NCI-H2081 (cell line): ENCODE measurements around the gene DCXR.

Experiments
- DNase-seq, 2 experiments: peaks; one replicate each; lab custom pipeline; 2025; lab: John Stamatoyannopoulos, UW

DCXR gene

DNA sequence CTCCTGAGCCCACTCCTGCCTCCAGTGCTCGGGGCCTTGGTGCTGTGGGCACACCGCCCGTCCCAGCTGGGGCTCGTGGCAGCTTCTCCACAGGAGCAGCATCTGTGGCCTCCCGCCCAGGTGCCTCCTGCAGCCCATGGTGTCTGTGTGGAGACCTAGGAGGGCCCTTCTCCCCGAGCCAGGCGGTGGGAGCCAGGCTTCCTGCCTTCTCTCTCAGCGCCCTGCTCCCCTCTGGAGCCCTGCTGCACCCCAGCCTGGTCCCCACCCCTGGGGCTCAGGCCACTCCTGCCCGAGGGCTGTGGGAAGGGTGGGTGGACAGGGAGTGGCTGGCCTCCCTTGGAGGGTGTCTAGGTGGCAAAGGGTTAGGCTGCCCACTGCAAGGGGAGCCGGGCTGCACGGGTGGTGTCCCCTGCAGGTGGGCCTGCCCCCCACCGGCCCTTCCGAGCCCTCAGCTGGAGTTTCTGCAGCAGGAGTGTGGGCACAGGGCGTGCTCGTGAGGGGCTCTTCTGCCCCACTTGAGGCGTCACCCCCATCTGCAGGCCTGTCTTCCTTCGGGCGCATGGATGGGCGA lies 25.8 kb downstream of the DCXR start:
- no peak for DNase-seq

DNA sequence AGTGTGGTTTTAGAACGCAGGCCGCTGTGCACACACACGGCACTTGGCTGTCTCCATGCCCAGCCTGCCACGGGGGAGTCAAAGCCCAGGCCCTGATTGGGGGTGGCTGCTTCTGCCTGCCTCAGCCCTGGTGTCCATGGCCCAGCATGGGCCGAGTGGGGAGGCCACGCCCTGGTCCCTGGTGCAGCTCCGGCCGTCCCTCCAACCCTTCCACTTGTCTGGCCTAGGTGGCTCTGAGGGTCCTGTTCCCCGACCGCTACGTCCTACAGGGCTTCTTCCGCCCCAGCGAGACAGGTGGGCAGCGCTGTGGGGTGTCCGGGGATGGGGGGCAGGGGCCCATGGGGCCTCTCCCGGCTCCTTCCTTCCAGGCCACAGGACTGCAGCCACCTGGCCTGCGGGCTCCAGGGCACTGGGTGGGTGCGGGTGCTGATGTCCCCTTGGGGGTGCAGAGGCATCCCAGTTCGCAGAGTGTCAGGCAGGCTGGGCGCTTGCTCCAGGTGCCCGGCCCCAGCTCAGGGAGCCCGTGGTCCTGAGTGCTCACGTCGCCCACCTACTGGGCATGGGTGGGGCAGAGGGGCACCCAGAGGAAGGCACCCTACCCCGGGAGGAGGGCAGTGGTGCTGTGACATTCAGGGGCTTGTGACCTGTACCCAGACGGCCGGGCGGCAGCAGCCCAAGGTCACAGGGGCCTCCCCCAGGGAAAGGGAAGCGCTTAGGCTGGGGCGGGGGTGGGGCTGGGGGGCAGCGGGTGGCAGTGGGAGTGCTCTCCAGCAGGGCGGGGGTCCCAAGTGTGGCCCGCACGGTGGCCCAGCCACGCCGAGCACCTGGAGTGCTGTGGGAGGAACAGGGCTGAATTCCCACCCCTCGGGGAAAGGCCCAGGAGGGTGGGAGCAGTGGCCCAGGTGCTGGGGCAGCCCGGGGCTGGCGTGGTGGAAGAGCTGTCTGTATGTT lies 26.6 kb downstream of the DCXR start:
- no peak for DNase-seq

DNA sequence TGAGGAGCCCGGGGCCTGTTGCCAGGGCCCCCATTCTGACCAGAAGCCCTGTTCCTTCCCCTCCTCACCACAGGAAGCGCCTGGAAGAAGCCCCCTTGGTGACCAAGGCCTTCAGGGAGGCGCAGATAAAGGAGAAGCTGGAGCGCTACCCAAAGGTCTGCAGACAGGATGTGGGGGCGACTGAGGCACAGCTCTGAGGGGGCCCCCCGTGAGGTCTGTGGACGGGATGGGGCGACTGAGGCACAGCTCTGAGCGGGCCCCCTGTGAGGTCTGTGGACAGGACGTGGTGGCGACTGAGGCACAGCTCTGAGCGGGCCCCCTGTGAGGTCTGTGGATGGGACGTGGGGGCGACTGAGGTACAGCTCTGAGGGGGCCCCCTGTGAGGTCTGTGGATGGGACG lies 28.1 kb downstream of the DCXR start:
- no peak for DNase-seq

DNA sequence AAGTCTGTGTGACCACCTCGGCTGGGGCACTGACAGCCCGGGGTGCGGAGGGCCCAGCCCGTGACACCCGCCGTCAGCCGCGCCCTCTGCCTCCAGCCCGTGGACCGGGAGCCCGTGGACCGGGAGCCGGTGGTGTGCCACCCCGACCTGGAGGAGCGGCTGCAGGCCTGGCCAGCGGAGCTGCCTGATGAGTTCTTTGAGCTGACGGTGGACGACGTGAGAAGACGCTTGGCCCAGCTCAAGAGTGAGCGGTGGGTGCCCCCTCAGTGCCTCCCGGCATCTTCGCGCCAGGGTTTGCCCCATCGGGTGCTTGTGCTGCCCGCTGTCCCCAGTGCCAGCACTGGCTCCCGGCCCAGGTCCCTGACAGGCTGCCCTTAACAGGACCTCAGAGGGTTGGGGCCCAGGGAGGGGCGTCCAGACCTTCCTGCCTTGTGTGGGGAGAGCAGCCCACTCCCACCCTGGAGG lies 28.5 kb downstream of the DCXR start:
- DNase-seq, result no peak

DNA sequence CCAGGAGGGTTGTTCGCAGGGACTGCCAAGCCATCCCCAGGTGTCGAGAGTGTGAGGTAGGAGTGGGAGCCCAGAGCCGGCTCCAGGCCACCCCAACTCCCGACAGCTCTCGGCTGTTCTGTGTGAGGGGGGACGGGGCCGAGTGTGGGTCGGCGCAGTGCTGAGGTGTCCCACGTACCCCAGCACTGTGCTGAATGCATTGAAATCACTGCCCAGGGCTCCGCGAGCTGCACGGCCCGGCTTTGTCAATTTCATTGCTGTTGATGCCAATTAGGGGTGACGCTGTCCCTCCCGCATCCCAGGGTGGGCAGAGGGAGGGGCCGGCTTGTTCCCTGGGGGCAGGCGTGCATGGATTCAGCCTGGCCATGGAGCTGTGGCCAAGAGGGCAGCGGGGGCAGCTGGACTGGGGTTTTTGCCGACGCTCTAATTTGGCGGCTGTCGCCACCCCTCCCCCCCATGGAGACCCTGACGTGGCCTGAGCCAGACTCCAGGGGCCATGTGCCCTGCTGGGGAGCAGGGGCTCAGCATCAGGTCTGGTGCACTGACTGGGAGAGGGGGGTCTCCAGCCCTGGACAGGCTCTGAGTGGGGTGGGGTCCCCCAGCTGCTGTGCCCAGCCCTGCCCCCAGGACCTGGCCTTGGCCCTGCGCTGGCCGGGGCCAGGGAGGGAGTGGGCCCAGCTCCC lies 29.1 kb downstream of the DCXR start:
- DNase-seq, result no peak

DNA sequence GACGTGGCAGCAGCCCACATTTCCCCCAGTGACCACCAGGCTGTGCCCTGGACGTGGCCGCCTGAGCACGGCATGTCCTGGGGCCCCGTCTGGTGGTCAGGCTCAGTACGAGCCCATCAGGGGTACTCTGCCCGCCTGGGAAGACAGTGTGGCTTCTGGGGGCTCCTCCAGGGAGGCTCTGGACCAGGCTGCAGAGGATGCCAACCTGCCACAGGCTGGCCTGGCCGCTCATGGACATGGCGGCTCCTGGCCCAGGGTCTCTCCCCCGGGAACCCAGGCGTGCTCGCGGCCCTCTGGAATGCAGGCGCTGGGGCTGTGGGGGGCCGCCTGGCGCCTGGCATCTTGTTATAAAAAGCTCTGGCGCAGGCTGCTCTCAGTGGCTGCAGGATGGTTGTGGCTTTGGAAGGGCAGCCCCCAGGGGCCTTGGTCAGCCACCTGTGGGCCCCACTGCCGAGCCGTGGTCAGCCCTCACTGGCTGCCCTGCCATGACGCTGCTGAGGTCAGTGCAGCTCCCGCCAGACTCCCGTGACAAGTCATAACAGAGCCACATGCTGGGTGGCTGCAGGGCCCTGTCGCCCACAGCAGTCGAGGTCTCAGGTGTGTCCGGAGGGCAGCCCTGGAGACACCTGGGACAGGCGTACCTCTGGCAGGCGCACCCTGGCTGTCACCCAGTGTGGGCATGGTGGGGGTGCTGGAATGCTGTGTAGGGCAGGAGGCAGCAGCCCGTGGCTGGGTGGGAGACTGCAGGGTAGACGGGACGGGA lies 29.8 kb downstream of the DCXR start:
- no peak for DNase-seq

DNA sequence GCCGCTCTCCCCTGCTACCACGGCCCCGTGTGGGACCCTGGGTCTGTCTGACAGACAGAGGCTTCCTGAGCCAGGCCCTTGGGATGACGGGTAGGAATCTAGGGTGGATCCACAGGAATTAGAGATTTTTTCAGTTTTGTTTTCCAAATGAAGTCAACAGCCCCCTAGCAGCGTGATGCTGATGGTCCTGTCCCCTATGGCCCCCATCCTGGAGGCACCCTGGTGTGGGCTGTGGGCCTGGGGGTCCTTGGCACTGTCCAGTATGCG lies 30.3 kb downstream of the DCXR start:
- no peak for DNase-seq

DNA sequence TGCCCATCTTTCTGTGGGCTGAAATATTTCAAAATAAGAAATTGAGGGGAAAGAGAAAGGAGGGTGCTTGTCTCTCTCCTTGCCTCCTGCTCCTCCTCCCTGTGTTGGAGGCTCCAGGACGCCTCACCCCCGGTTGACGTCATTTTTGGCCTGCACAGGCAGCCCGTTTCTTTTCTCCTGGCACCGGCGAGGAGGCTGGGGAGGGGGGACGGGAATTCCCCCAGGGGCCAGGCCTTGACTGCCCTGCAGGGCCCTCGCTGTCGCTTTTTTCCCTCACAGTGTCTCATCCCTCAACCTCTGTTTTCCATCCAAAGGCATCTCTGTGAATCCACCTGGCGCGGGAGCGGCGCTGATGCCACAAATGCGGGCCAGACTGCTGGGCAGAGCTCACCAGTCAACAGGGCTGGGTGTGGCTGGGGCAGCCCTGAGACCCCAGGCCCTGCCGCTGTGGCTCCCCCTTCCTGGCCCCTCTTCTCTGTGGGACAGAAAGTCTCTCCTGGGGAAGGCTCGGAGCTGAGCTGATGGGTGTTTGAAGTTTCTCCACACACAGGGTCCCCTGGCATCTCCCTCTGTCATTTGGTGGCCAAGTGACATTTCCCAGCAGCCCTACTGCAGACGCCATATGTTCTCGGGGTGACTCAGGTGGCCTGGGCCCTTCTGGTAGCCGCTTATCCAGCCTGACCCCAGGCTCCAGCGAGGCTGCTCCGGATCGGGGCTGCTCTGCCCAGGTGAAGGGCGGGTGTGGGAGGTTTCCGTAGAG lies 30.8 kb downstream of the DCXR start:
- DNase-seq, result no peak

DNA sequence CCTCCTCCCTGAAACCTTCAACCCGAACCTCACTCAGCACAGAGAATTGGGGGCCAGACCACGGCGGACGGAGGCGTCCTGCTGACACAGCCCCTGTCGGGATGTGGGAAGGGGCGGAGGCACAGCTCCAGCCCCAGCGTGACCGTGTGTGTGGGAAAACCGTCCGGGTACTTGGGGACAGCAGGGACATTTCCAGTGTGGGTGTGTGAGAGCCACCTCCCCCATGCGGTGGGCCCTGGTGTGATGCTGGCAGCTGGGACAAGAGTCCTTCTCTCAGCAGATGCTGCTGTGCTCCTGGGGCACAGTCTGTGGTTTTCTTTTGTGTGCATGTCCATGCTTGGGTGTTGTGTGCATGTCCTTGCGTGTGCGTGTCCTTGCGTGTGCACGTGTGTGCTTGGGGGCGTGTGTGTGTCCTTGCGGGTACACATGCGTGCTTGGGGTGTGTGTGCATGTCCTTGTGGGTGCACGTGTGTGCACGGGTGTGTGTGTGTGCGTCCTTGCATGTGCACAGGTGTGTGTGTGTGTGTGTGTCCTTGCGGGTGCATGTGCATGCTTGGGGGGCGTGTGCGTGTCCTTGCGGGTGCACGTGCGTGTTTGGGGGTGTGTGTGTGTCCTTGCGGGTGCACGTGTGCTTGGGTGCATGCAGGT lies 31.7 kb downstream of the DCXR start:
- DNase-seq, result no peak

DNA sequence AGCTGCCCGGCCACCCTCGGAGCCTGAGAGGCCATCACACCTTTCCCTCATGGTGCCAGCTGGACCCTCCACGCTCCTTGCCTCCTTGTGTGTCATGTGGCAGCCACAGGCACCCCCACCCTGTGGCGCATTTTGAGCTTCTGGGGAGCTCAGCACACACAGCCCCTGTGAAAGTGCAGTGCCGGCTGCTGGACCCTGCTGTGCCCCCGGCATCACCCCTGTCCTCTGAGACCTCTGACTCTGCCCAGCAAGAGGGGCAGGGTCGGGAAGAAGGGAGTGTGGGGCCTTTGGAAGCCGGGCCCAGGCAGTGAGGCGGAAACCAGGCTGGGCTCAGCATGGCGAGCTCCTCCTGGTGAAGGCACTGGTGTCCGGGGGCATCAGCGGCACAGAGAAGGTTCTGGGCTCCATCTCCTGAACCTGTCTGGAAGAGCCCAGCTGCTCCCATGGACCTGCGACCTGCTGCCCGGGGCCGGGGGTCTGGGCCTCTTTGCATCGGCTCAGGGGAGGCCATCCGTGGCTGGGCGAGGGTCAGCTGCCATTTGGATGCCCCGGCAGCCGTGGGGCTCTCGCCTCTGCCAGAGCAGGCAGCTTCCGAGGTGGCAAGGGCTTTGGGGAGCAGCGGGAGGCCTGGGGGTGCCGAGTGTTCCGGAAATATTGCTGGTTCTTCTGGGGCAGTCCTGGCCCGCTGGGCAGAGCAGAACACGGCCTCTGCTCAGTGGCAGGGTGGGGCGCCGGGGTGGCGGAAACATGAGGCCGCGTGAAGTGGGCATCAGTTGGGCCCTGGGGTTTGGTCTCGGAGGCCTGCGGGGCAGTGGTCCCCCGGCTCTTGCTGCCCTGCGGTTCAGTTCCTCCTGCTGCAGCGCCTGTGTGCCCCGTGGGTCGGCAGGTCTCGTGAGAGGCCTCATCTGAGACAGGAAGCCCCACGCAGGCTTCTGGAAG lies 32.7 kb downstream of the DCXR start:
- DNase-seq, result no peak

DNA sequence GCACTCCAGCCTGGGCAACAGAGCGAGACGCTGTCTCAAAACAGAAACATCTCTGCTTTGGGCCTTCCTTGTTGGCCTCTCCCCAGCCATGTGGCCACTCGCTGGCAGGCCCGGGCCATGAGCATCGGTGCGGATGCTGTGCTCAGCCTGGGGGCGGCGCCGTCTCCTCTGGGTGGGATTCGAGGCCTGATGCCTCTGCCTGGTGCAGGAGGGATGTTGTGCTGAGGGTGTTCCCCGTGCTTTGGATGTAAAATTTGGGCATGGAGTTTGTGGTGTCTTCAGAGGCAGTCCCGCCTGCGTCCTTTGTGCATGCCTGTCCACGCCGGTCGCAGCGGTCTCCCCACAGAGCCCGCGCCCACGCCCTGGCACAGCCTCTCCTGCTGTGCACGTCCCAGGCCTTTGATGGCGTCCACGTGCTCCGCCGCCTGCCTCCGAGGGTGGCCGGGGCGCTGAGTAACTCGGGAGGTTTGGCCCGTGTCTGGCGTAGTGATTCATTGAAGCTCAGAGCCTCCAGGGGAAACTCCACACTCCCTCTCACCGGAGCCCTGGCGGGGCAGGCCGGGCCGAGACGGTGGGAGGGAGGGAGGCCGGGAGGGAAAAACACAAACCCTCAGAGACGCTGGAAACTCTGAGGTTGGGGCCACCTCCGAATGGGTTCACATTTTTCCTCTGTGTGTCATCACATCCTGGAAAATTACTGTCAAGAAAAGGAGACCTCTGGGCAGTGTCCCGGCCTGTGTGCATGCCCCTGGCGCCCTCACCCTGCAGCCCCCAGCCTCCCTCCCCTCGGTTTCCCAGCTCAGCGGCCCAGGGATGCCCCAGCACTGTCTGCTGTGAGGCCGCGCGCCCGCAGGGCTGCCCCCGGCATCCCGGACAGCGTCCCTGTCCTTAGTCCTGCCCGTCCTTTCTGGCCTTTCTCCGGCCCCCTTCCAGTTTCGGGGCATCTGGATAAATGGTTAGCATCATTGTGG lies 33.8 kb downstream of the DCXR start:
- DNase-seq, result no peak

DNA sequence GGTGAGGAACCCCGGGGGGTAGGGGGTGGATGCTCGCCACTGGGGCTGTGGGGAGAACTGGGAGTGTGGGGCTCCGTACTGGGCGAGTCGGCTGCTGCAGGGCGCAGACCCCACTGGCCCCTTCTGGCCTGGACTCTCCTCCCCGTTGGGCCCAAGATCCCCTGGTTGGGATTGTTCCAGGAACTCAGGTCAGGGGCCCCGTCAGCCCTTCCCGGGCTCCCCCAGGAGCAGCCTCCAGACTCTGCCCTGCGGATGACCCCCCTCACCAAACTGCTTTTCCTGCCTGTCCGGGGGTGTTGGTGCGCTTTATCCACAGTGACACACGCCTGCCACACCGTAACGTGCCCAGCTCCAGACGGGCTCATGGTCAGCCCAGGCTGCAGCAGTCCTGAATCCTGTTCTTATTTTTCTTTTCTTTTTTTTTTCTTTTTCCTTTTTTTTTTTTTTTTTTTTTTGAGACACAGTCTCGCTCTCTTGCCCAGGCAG lies 35.9 kb downstream of the DCXR start:
- DNase-seq, result no peak

DNA sequence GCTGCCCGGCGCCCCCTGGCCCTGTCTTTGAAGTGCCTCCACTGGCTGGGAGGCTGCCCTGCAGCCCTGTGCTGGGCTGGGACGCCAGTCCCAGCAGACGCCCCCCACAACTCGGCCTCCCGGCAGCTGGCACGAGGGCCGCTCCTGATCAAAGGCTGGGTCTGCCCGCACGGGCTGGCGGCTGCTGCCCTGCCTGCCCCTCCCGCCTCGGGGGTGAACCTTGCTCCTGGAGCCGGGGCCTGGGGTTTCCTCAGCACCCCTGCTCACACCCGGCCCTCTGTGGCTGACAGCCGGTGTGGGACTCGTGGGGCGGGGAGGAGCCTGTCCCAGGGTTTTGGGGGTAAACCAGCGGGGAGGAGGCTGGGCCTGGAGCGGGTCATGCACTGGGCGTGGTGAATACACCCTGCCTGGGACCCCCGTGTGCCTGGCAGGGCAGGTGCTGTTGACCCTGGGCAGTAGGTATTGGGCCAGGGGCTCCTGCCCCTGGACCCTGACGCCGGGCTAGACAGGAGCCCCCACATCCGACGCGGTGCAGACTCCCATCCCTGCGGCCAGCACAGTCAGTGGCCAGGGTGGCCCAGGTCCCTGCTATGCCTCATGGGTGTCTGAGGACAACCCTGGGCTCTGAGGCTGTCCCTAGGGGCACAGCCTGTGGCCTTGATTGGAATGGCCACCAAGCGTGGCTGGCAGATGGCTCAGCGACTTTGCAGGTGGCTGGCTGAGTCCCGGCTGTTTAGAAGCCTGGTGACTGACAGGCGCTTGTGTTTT lies 36.5 kb downstream of the DCXR start:
- DNase-seq, result no peak

DNA sequence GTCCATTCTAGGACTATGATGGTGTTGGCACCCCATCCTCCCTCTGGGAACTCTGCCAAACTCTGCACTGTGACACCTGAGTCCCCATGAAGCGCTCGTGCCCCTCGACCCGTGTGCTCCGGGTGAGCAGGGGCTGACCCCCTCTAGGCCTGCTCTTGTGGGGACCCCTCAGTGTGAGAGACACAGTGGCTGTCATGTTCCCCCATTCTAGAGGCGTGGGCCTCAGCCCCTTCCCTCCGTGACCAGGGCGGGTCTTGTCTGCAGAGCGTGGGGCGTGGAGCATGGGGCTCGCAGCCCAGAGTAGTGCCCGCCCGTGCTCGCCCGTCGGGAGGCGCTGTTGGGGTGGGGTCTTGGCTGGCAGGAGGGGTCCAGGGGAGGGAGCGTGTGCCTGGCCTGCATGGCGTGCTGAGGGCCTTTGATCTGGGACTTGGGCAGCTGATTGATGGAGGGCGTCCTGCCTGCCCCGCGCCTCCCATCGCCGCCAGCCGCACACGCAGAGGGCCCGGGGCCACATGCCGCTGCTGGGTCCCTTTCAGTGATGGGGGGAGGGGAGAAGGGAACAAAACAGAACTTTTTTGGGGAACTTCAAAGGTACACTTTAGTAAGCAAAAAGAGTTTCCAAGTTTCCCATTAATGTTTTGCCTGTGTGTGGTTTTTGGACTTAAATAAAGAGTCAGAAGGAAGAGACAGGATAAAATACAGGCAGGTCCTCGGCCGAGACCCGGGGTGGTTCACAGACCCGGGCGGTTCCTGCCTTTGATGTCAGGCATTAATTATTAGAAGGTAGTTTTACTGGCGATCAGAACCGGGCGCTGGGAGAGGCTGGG lies 37.3 kb downstream of the DCXR start:
- no peak for DNase-seq

DNA sequence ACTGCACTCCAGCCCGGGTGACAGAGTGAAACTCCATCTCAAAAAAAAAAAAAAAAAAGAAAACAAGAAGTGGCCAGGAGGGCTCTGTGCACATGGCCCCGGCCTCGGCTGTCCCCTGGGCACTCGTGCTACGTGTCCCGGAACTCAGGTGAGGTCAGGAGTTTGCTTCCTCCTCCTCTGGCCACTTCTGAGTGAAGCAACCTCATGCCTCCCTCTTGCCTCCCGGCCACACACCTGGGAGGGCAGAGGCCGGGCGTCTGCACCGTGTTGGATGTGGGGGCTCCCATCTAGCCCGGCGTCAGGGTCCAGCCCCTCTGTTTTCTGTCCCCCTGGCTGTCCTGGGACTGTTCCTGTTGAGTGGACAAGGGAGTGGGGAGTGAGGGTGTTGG lies 37.9 kb downstream of the DCXR start:
- no peak for DNase-seq

DNA sequence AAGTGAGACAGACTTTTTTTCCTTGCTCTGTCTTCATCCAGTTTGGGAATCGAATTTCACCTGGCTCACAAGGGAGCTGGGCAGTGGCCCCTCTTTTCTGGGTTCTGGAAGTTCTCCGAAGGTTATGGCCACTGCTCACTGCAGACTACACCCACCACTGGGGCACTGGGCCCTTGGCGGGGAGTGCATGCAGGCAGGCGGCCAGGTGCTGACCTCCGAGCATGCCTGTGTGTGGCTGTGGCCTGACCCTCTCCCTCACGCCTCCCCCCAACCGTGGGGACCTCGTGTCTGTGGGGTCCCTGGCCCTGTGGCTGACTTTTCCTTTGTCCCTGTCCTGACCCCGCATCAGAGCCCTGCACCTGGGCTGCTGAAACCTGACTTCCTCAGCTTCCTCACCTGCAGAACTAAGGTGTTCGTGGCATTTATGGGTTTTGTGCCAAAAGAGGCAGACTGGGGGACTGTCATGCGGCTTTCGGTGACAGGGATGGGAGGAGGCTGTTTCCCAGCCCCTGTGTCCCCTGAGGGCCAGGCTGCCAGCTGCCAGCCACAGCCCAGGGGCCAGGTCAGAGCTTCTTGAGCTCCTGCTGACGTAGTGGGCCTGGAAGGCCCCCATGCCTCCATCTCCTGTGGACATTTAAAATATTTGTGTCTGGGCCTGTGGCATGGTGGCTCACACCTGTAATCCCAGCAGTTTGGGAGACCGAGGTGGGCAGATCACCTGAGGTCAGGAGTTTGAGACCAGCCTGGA lies 38.6 kb downstream of the DCXR start:
- DNase-seq, result no peak
